NOMO-1 treated with dmso at 0.1 percent for 144 hours (cell line): ENCODE results near the gene NOL11.
"Not testable (repeated sequence)": the region's sequence is repeated elsewhere in the genome, so short reads cannot be mapped to it uniquely, and the experiment has no call there.

Experiments used
- DNase-seq: peaks from one replicate; lab custom pipeline; 2025; ENCODE audit not compliant: unreplicated experiment; lab: John Stamatoyannopoulos, UW

The NOL11 gene

GRCh38 chr17:67707442-67707841 is 10.3 kb upstream of the NOL11 start:
- DNase-seq, result no peak

GRCh38 chr17:67708378-67708777 is 9.4 kb upstream of the NOL11 start:
- no peak for DNase-seq

DNA sequence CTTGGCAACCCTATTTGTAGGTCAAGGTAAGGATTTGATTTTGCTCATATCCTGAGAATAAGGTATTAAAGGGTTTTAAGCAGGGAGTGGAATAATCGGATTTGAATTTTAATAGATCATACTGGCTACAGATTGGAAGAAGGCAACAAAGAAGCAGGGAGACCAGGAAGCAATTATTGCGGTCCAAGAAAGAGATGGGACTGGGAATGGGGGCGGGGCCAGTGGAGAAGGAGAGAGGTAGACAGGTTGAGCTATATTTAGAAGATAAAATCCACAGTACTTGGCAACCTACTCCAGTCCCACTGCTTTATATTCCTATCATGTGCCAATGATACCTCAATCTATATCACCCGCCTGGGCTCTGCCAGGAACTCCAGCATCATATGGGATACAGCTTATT is 5.8 kb upstream of the NOL11 start:
- no peak for DNase-seq

GRCh38 chr17:67712375-67712774 is 5.4 kb upstream of the NOL11 start:
- no peak for DNase-seq

GRCh38 chr17:67713169-67713568 is 4.6 kb upstream of the NOL11 start:
- no peak for DNase-seq

DNA sequence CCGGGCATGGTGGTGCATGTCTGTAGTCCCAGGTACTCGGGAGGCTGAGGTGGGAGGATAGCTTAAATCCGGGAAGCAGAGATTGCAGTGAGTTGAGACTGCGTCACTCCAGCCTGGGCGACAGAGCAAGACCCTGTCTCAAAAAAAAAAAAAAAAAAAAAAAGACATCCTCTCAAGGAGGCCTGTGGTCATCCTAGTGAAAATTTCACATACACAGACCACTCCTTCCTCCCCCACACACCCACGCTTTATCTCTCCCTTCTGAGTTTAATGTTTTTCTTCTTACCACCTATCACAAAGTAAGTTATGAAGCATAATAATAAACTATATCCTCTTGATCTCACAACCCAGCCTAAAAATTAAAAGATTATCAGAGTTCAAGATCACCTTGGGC is 1.3 kb upstream of the NOL11 start:
- DNase-seq, result no peak

- DNase-seq, result no peak
These were observed 528 bp upstream of the NOL11 start for GRCh38 chr17:67717192-67717623.

DNA sequence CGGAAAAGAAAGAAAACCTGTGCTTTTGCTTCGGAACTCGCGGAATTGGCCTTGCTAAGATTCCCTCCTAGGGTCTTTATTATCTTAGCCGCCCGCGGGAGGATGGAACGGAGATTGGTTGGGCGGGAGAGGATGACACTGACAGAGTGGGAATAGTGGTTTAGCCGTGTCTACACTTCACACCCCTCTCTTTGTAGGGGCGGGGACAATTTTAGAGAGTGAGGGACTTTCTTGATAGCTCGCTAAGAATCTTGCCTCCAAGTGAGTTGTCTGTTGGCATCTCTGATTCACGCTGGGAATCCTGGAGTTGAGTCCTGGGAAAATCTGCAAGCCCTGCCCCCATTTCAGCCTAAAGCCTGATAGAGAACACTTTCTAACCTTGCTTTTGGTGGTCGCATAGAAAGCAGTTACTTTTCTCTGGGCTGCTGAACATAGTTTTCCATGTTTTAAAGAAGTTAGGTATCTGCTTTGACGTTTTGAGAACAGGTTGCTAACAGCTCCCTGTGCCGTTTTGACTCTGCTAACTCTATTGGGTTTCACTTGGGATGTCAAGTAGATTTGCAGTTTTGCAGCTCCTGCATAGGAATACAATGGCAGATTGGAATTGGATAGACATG is 697 bp downstream of the NOL11 start:
- no peak for DNase-seq

- DNase-seq, result no peak
These were observed 7.6 kb downstream of the NOL11 start for GRCh38 chr17:67725373-67725791.

- DNase-seq, result no peak
These were observed 8.1 kb downstream of the NOL11 start for GRCh38 chr17:67725807-67726206.

DNA sequence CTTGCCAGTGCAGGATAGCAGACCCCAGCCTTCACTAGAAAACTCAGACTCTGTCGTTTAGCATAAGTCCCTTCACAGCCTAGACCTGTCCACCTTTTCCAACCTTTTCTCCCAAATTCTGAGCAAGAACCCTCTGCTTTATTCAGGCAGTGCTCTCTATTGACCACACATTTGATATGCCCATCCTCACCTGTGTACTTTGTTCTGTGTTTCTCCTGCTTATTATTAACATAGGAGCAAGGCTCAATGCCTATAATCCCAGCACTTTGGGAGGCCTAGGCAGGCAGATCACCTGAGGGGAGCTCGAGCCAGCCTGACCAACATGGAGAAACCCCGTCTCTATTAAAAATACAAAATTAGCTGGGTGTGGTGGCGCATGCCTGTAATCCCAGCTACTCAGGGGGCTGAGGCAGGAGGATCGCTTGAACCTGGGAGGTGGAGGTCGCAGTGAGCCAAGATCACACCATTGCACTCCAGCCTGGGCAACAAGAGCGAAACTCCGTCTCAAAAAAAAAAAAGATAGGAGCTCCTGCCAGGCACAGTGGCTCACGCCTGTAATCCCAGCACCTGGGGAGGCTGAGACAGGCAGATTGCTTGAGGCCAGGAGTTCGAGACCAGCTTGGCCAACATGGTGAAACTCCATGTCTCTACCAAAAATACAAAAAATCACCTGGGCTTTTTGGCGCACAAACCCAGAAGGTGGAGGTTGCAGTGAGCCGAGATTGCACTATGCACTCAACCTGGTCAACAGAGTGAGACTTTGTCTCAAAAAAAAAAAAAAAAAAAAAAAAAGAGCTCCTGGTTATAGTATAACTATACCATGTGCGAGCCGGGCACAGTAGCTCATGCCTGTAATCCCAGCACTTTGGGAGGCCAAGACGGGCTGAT is 9.7 kb downstream of the NOL11 start:
- not testable (repeated sequence) for DNase-seq

GRCh38 chr17:67729903-67730302 is 12.2 kb downstream of the NOL11 start:
- DNase-seq, result no peak

- DNase-seq, result no peak
These were observed 13.0 kb downstream of the NOL11 start for GRCh38 chr17:67730731-67731130.

DNA sequence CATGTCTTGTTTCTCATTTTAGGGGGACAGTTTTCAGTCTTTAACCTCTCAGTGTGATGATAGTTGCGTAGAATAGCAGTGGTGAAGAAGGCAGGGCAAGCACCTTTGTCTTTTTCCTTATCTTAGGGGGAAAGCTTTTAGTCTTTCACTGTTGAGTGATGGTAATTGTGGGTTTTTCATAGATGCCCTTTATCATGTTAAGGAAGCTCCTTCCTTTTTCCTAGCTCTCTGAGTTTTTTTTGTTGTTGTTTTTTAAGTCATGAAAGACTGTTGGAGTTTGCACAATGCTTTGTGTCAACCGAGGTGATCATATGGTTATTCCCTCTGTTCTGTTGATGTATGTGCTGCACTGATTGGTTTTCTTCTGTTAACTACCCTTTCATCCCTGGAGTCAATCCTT is 15.7 kb downstream of the NOL11 start:
- no peak for DNase-seq

DNA sequence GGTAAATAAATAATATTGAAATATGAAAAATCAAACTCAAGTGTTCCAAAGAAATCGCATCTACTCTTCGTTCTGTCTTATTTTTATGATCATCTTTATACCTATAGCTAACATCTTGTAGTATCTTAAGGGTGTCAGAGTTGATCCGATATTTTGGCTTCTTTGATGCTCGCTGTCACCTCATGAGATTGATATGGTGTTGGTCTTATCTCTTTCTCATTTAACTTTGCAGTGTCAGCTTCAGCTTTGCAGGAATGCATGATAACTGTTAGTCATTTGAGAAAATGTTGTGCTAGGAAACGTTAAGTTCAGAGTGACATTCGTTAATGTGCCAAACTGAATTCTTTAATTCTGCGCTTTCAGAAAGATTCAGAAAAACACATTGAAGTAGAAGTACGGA is 19.4 kb downstream of the NOL11 start:
- DNase-seq, result no peak

DNA sequence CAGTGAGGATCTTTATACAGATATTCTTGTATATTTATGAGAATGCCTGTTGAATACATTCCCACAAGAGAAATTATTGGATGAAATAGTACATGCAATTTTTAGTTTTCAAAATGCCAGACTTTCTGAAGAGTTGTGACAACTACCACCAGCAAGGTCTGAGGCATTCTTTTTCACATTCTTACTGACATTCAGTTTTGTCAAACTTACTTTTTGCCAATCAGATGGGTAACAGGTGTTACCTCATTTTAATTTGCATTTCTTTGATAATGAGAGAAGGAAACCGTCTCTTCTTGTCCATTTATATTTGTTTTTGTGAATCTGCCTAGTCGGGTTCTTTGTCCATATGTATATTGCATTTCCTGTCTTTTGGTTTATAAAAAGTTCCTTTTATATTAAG is 24.3 kb downstream of the NOL11 start:
- no peak for DNase-seq

- no peak for DNase-seq
These were observed 29.2 kb downstream of the NOL11 start for GRCh38 chr17:67746704-67747571.

DNA sequence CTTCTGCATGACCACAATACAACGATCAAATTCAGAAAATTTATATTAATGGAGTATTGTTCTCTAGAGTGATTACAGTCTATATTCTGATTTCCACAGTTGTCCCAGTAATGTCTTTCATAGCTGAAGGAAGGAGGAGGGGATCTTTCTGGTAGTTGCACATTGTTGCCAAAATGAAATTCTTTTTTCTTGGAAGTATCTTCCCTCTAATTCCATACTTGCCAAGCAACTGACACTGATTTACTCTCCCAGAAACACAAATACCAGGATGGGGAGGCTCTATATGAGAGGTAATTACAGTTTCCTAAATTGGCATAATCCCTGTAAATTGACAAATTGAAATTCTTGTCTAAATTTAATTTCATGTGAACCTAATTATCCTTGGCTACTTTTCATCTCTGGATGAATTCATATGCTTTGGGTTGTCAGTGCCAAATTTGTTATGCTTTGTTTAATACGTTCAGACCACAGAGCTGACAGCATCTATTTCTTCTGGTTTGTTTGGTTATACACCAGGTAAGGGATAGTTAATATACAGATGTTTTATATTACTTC is 30.0 kb downstream of the NOL11 start:
- no peak for DNase-seq

DNA sequence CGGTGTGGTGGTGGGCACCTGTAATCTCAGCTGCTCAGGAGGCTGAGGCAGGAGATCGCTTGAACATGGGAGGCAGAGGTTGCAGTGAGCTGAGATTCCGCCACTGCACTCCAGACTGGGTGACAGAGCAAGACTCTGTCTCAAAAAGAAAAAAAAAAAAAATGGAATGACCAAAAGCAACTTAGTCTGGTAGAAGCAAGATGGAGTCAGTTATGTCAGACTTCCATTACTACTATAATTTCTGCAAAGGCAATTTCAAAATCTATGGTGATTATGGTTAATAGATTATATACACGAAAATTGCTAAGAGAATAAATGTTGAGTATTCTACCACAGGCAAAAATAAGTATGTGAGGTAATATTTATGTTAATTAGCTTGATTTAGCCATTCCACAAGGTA is 32.3 kb downstream of the NOL11 start:
- DNase-seq, result no peak

DNA sequence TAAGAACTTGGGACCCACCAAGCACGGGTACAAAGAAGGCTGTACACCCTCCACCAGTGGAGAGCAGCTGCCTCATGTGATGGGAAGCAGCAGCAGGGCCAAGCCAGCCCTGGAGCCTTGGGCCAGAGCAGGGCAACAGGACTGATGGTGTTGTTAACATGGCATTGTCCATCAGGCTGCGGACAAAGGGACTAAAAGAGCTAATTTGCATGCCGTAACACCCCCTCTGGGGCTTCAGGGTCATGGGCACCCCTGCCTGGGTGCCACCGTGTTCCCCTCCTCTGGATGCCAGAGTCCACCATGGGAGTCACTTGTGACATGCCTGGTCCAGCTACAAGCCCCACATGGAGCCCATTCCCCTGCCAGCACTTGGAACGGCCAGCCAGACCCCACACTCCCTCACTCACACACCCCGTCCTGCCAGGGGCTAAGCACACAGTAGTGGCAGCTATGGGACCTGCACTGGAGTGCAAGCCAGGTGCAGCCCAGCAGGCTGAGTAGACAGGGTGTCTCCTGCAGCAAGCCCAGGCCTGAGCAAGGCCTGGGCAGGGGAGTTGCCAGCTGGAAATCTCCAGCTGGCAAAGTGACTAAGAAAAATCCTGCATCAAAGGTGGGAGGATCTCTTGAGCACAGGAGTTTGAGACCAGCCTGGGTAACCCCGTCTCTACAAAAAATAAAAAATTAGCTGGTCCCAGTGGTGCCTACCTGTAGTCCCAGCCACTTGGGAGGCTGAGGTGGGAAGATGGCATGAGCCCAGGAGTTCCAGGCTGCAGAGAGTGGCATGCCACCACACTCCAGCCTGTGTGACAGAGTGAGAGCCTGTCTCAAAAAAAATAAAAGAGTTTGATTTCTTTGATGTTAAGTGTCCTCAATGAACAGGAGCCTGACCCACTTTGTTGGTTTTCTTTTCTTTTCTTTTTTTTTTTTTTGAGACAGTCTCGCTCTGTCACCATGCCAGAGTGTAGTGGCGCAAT is 33.7 kb downstream of the NOL11 start:
- no peak for DNase-seq
